Measurements from ENCODE around the gene INTU.
"Not testable (repeated sequence)": the region's sequence is repeated elsewhere in the genome, so short reads cannot be mapped to it uniquely, and the experiment has no call there.

Gene INTU

GRCh38 chr4:127632420-127633403 lies at the start of gene INTU:
Gene INTU (plus strand): TSS chr4:127632957. CDS start chr4:127633035, 78 bp downstream.
- DNase-seq: peak; percentile 97

DNA sequence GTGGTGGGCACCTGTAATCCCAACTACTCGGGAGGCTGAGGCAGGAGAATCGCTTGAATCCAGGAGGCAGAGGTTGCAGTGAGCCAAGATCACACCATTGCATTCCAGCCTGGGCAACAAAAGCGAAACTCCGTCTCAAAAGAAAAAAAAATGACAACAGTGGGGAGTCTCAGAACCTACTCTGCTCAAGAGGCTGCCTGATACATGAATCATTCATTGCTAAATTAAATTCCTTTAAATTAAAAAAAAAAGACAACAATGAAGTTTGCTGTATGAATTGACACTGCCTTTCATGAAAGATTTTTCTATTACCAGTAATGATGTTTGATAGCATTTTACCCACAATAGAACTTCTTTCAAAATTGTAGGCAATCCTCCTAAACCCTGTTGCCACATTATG lies 46.3 kb upstream of the INTU start:
- DNase-seq: peak; percentile 32

DNA sequence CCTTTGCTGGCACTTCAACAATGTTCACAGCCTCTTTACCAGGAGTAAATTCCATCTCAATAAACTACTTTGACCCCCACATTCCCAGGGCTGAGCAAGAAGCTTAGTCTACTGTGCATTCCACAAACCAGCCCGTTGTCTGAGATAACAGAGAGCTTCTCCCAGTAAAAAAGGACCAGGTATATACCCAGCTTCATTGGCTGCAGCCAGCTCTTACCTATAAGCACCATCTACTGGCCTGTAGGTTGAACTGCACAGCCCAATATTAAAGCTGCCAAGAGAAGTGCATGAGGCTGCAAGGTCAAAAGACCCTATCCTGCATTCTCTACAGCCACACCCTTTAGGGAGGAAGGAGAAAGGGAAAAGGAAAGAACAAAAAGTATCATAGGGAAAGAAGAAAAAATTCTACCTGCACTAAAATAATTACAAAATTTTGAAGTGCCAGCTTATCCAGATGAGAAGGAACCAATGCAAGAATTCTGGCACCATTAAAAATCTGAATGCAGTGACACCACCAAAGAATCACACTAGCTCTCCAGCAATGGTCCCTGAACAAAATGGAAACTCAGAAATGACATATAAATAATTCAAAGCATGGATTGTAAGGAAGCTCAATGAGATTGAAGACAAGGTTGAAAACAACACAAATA lies 45.7 kb upstream of the INTU start:
- peak; percentile 44 for DNase-seq

- DNase-seq: not testable (repeated sequence)
Observed at GRCh38 chr4:127589153-127589552, 43.6 kb upstream of the INTU start.

DNA sequence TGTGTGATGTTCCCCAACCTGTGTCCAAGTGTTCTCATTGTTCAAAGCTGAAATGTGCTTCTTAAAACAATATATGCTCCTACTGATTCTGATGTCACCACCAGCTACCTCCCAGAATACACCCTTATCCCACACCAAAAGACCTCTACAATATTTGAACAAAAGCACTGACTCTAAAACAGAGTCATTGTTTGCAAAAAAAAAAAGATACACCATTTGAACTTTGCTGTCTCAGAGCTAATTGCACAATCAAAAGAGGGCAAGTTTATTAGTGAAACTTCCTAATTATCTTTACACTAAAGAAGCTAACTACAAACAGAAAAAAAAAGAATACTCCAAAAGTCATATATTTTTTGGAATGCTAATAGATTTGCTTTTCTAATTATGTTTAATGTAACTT lies 34.1 kb upstream of the INTU start:
- no peak for DNase-seq

GRCh38 chr4:127601029-127601428 lies 31.7 kb upstream of the INTU start:
- peak; percentile 3 for DNase-seq

GRCh38 chr4:127604949-127605709 lies 27.6 kb upstream of the INTU start:
- peak; percentile 28 for DNase-seq

DNA sequence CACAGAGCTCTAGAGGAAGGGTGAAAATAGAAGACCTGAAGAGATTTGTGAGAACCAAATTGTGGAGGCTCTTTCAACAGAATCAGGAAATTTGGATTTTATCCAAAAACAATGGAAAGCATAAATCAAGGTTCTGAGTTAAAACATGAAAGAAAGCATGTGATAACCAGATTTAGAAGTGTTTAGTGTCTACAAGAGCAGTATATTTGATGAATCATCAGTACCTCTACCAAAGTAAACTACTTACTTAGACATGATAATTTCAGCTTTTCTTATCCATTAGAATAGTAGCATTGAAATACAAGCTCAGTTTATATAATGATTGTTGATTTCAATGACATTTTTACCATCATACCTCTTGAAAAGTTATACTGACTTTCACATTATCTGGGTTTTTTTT lies 25.9 kb upstream of the INTU start:
- DNase-seq: no peak

DNA sequence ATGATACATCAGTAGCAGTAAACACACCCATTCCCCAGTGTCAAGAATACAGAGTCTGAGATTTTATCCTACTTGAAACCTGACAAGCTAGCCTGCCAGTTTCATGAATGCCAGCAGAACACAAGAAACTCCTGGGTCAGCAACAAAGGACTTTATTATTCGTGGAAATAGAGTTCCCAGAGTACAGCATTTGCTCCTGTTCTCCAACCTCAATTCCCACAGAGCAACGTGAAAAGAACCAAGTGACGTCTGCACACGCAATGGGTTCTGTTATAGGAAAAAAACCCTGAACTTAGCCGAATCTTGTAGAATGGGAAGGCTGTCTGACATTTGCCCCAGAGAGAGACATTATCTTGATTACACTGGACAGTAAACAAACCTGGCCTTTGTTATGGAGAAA lies 23.3 kb upstream of the INTU start:
- DNase-seq: no peak

DNA sequence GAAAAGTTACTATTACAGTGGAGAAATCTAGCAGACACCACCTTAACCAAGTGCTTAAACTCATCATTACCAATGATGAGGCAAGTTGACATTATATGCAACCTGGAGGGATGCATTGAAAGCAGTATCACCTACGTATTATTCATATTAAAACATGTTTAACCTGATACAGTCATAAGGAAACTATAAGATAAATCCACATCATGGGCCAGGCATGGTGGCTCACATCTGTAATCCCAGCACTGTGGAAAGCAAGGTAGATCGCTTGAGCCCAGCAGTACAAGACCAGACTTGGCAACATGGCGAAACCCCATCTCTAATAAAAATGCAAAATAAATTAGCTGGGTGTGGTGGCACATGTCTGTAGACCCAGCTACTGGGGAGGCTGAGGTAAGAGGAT lies 22.3 kb upstream of the INTU start:
- no peak for DNase-seq

DNA sequence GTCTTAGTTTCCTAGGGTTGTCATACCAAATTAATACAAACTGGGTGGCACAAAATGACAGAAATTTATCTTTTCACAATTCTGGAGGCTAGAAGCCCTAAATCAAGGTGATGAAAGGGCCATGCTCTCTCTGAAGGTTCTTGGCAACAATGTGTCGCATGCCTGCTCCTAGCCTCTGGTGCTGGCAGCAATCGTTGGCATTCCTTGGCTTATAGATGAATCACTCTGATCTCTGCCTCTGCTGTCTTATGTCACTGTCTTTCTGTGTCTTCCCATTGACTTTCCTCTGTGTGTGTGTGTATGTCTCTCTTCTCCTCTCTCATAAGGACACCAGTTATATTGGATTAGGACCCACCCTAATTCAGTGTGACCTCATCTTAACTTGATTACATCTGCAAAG lies 15.9 kb upstream of the INTU start:
- DNase-seq: no peak

- DNase-seq: no peak
Observed at GRCh38 chr4:127618427-127618826, 14.3 kb upstream of the INTU start.

DNA sequence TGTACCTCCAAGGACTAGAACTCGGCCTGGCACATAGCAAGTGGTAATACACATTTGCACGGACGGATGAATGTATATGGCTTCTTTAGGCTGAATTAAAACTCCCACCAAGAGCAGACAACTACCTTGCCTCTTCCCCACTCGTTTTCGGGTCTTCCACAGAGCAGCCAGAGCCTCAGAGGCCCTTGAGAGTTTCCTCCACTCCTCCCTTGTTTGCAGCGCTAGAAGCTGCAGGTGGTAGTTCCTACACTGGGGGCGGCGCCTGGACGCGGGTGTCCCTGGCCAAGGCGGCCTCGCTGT lies 10.2 kb upstream of the INTU start:
- DNase-seq: no peak

- peak; percentile 37 for DNase-seq
Observed at GRCh38 chr4:127622921-127623796, 9.6 kb upstream of the INTU start.

DNA sequence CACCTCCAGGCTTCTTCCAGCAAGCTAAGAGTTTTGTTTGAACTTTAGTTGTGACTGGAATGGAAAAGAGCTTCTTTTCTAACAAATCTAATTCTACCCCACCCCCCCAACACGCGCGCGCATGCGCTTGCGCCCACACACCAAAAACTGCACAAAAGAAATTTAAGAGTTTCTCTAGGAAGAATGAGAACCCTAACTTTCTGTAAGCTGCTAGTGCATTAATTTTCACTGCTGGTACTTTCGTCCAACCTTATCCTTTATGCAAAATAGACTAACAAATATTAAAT lies 9.0 kb upstream of the INTU start:
- peak; percentile 26 for DNase-seq

- no peak for DNase-seq
Observed at GRCh38 chr4:127624173-127624572, 8.6 kb upstream of the INTU start.

DNA sequence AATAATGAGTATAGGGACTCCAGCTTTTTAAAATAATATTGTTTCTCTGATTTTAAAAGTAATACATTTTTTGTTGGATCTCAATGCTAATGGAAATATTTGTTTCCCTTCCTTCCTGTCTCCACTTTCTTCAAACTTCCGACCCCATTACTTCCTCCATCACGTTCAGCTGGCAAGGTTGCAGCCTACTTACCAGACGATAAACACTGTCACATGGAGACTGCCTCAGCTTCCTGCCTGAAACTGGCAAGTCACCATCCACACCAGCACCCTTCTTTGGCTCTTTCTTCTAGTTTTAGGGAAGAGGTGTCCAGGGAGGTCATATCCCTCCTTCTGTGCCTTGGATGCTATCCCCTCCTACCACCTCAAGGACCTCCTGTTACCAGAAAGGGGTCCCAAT lies 3.4 kb upstream of the INTU start:
- no peak for DNase-seq

- DNase-seq: no peak
Observed at GRCh38 chr4:127630152-127630551, 2.6 kb upstream of the INTU start.

DNA sequence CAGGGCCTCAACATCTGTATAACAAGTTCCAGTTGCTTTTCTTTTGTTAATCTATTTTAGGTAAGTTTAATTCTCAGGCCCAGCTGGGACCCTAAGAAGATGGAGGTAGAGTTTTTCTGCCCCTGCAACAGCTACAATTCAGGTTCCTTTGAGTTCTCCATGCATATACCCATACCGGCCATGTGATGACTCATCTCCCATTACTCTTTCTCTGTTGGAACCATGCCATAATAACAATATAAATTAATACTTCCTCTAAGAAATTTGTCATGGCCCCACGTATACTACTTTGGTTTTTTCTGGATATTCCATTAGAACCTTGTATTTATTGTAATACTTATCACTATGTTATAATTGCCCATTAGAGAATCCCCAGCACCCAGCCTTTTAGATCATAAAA lies 1.3 kb upstream of the INTU start:
- peak; percentile 57 for DNase-seq

DNA sequence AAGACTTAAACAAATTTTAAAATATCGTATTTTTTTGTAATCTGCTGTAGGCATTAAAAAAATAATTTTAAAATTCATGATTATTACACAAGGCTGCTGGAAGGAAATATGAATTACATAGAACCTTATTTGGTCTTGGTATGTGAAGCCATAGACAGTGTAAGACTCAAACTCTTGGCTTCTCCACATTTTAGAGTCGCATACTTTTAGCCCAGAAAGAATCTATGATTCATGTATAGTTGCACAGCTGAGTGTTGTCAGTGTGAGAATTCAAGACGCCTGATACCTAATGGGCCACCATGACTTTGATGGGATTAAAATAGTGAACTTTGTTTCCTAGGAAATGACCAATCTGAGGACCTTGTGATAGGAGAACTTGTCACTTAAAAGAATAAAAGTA lies 1.4 kb downstream of the INTU start:
- DNase-seq: peak; percentile 91

GRCh38 chr4:127641524-127641923 lies 8.8 kb downstream of the INTU start:
- peak; percentile 25 for DNase-seq

DNA sequence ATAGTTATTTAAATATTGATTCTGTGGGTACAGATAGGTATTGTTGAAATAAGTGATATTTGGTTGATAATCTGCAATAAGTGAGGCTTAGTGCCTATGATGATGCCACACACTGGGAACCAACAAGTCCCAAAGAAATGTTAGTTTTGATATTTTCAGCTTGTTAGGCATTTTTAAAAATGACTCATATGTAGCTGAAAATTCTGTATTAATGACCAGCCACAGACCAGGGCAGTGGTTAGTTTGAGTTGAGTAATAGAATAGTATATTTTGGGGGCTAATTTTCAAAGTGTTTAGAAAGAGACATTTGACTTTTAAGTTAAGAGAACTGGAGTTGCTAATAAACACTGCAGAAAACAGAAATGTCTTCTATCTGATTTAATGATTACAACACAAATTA lies 9.4 kb downstream of the INTU start:
- DNase-seq: peak; percentile 40

DNA sequence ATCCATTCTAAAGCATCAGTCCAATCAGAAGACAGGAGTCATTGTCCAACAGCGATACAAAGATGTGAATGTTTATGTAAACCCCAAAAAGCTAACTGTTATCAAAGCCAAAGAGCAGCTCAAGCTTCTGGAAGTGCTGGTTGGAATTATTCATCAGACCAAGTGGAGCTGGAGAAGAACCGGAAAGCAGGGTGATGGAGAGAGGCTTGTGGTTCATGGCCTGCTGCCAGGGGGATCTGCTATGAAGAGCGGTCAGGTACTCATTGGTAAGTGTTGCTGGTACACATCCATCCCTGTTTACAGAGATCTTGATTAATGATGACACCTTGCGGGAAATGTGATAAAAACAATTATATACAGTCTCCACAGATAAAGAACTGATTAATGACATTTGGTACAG lies 11.0 kb downstream of the INTU start:
- no peak for DNase-seq
